Activated naive CD8-positive, alpha-beta T cell treated with anti-CD3 and anti-CD28 coated beads, Interleukin-2, amount 50 U/mL, for 24 hours (primary cell): Measurements from ENCODE around the gene NR4A2.

Source experiments
- ATAC-seq: fragments of 150-1000 bp; cut with Tn5 transposase; one replicate; pipeline ENCODE4 v1.10.0; 2021
- DNase-seq: peaks from one replicate; pipeline ENCODE4 v3.0.0; 2021
- H3K27ac Mint-ChIP-seq: one replicate; pipeline ENCODE4 v1.8.0; 2021; ENCODE audit warnings: mild to moderate bottlenecking, mixed read lengths
- H3K27me3 Mint-ChIP-seq: one replicate; pipeline ENCODE4 v1.8.0; 2021; ENCODE audit warnings: mixed read lengths
- H3K36me3 Mint-ChIP-seq: one replicate; pipeline ENCODE4 v1.8.0; 2021; ENCODE audit warnings: low read depth, mixed read lengths
- H3K4me1 Mint-ChIP-seq: one replicate; pipeline ENCODE4 v1.8.0; 2021; ENCODE audit warnings: mixed read lengths
- H3K4me3 Mint-ChIP-seq: one replicate; pipeline ENCODE4 v1.8.0; 2021; ENCODE audit warnings: mild to moderate bottlenecking, moderate library complexity, mixed read lengths
- H3K9me3 Mint-ChIP-seq: one replicate; pipeline ENCODE4 v1.8.0; 2021; ENCODE audit warnings: mixed read lengths

Gene NR4A2

GRCh38 chr2:156332284-156332533, 312 bp downstream of the NR4A2 start:
- Mint-ChIP-seq H3K4me1 (peaks cover 66% of the 10 kb centered on the region), H3K27ac (peak overlapping the region; percentile 99), H3K9me3 (no peaks in the 10 kb centered on the region), H3K27me3 (peaks cover 12% of the 10 kb centered on the region), H3K36me3 (peaks cover 55% of the 10 kb centered on the region), H3K4me3 (peak overlapping the region; percentile 91)
- no peak for ATAC-seq
- peak; percentile 32 for DNase-seq

- Mint-ChIP-seq H3K27me3 (peaks cover 12% of the 10 kb centered on the region), H3K4me3 (peak overlapping the region; percentile 91), H3K27ac (peak overlapping the region; percentile 99), H3K36me3 (peaks cover 59% of the 10 kb centered on the region), H3K9me3 (no peaks in the 10 kb centered on the region), H3K4me1 (peaks cover 63% of the 10 kb centered on the region)
- no peak for ATAC-seq
- DNase-seq, result peak; percentile 52
These were observed 793 bp downstream of the NR4A2 start for GRCh38 chr2:156331572-156332283.

GRCh38 chr2:156329927-156330726, 2.4 kb downstream of the NR4A2 start:
- Mint-ChIP-seq H3K36me3 (peaks cover 75% of the 10 kb centered on the region), H3K27ac (peak overlapping the region; percentile 99), H3K4me1 (peaks cover 61% of the 10 kb centered on the region), H3K27me3 (peaks cover 14% of the 10 kb centered on the region), H3K4me3 (peak overlapping the region; percentile 91), H3K9me3 (no peaks in the 10 kb centered on the region)
- ATAC-seq, result no peak
- DNase-seq, result no peak

GRCh38 chr2:156329031-156329926, 3.2 kb downstream of the NR4A2 start:
- peak overlapping the region; percentile 99 for H3K27ac Mint-ChIP-seq
- H3K27me3 Mint-ChIP-seq, result peaks cover 12% of the 10 kb centered on the region
- H3K4me3 Mint-ChIP-seq, result peak overlapping the region; percentile 91
- DNase-seq (no peak), ATAC-seq (no peak)
- peaks cover 84% of the 10 kb centered on the region for H3K36me3 Mint-ChIP-seq
- no peaks in the 10 kb centered on the region for H3K9me3 Mint-ChIP-seq
- peaks cover 59% of the 10 kb centered on the region for H3K4me1 Mint-ChIP-seq

GRCh38 chr2:156327835-156328695, 4.5 kb downstream of the NR4A2 start:
- H3K27me3 Mint-ChIP-seq, result peaks cover 20% of the 10 kb centered on the region
- peaks cover 62% of the 10 kb centered on the region for H3K4me1 Mint-ChIP-seq
- peak overlapping the region; percentile 54 for H3K27ac Mint-ChIP-seq
- H3K4me3 Mint-ChIP-seq, result peak overlapping the region; percentile 91
- no peaks in the 10 kb centered on the region for H3K9me3 Mint-ChIP-seq
- DNase-seq, result no peak
- H3K36me3 Mint-ChIP-seq, result peaks cover 94% of the 10 kb centered on the region
- ATAC-seq, result no peak

GRCh38 chr2:156326526-156327095, 5.9 kb downstream of the NR4A2 start:
- DNase-seq (no peak), ATAC-seq (no peak)
- H3K27me3 Mint-ChIP-seq, result peaks cover 28% of the 10 kb centered on the region

GRCh38 chr2:156325688-156326525, 6.6 kb downstream of the NR4A2 start:
- peaks cover 72% of the 10 kb centered on the region for H3K4me1 Mint-ChIP-seq
- H3K27ac Mint-ChIP-seq, result peak overlapping the region; percentile 23
- H3K9me3 Mint-ChIP-seq, result no peaks in the 10 kb centered on the region
- H3K27me3 Mint-ChIP-seq, result peaks cover 35% of the 10 kb centered on the region
- ATAC-seq, result no peak
- peaks cover 82% of the 10 kb centered on the region for H3K36me3 Mint-ChIP-seq
- DNase-seq, result no peak
- H3K4me3 Mint-ChIP-seq, result peak overlapping the region; percentile 32

More at GRCh38 chr2:156326526-156327095, 5.9 kb downstream of the NR4A2 start:
- no peak overlapping the region for H3K27ac Mint-ChIP-seq
- peaks cover 70% of the 10 kb centered on the region for H3K4me1 Mint-ChIP-seq
- H3K4me3 Mint-ChIP-seq, result peak overlapping the region; percentile 32
- H3K36me3 Mint-ChIP-seq, result peaks cover 89% of the 10 kb centered on the region
- no peaks in the 10 kb centered on the region for H3K9me3 Mint-ChIP-seq

- H3K27ac Mint-ChIP-seq, result no peak overlapping the region
- no peak for ATAC-seq
- peaks cover 71% of the 10 kb centered on the region for H3K4me1 Mint-ChIP-seq
- peaks cover 51% of the 10 kb centered on the region for H3K27me3 Mint-ChIP-seq
- no peaks in the 10 kb centered on the region for H3K9me3 Mint-ChIP-seq
- no peak overlapping the region for H3K4me3 Mint-ChIP-seq
- peaks cover 61% of the 10 kb centered on the region for H3K36me3 Mint-ChIP-seq
- DNase-seq, result no peak
These were observed 8.8 kb downstream of the NR4A2 start for GRCh38 chr2:156323754-156324153.

- DNase-seq, result no peak
- Mint-ChIP-seq H3K4me1 (peaks cover 65% of the 10 kb centered on the region), H3K27ac (peak overlapping the region; percentile 81), H3K4me3 (peak overlapping the region; percentile 73), H3K36me3 (peaks cover 53% of the 10 kb centered on the region), H3K9me3 (no peaks in the 10 kb centered on the region), H3K27me3 (peaks cover 61% of the 10 kb centered on the region)
- no peak for ATAC-seq
These were observed 9.8 kb downstream of the NR4A2 start for GRCh38 chr2:156322686-156323231.

GRCh38 chr2:156322051-156322685, 10.4 kb downstream of the NR4A2 start:
- Mint-ChIP-seq H3K4me3 (peak overlapping the region; percentile 73), H3K4me1 (peaks cover 61% of the 10 kb centered on the region), H3K27me3 (peaks cover 67% of the 10 kb centered on the region), H3K36me3 (peaks cover 47% of the 10 kb centered on the region), H3K27ac (peak overlapping the region; percentile 81), H3K9me3 (no peaks in the 10 kb centered on the region)
- ATAC-seq, result peak; percentile 65
- DNase-seq, result peak; percentile 45

GRCh38 chr2:156321243-156321904, 11.1 kb downstream of the NR4A2 start:
- ATAC-seq (peak; percentile 23), DNase-seq (peak; percentile 54)
- Mint-ChIP-seq H3K27me3 (peaks cover 68% of the 10 kb centered on the region), H3K4me3 (peak overlapping the region; percentile 69), H3K27ac (no peak overlapping the region), H3K36me3 (peaks cover 39% of the 10 kb centered on the region), H3K4me1 (peaks cover 57% of the 10 kb centered on the region), H3K9me3 (no peaks in the 10 kb centered on the region)
